Measurements from ENCODE around the gene LARP6.

DNA sequence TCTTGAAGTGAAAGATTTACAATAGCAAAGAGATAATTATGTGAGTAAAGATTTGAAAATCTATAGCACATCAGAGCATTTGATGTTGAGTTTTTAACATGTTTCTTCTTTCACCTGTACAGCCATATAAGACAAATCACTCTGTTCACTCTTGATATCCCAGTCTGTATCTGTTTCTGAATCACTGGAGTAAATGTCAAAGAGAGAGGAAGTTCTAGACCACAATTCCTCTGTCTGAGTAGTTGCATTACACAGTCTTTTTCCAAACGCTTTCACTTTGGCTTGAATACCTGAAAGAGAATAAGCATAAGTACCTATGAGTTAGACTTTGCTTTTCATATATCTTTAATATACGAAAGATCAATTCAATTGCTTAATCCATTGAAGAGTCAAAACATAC lies 28.4 kb upstream of the LARP6 start:
- TF ChIP-seq, protein P1, sequence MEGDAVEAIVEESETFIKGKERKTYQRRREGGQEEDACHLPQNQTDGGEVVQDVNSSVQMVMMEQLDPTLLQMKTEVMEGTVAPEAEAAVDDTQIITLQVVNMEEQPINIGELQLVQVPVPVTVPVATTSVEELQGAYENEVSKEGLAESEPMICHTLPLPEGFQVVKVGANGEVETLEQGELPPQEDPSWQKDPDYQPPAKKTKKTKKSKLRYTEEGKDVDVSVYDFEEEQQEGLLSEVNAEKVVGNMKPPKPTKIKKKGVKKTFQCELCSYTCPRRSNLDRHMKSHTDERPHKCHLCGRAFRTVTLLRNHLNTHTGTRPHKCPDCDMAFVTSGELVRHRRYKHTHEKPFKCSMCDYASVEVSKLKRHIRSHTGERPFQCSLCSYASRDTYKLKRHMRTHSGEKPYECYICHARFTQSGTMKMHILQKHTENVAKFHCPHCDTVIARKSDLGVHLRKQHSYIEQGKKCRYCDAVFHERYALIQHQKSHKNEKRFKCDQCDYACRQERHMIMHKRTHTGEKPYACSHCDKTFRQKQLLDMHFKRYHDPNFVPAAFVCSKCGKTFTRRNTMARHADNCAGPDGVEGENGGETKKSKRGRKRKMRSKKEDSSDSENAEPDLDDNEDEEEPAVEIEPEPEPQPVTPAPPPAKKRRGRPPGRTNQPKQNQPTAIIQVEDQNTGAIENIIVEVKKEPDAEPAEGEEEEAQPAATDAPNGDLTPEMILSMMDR (IDR thresholded peaks at IDR 0.05) = no peak
- no peak for TF ChIP-seq EZH2 (IDR thresholded peaks at IDR 0.05; ENCODE audit: borderline replicate concordance, insufficient read depth, low read depth, low read length, poor library complexity, severe bottlenecking)
